ENCODE measurements around the gene FXYD2. TPM values are rescaled to one million over a fixed set of nuclear protein-coding genes. Genes with fewer than 3 reads are reported as not detected.
A peak's percentile ranks its signal among the peaks of the same experiment; 100 is the strongest.

The FXYD2 gene
- total RNA-seq, 2 donors from 2014 or later: 0.59 to 0.78 TPM

DNA sequence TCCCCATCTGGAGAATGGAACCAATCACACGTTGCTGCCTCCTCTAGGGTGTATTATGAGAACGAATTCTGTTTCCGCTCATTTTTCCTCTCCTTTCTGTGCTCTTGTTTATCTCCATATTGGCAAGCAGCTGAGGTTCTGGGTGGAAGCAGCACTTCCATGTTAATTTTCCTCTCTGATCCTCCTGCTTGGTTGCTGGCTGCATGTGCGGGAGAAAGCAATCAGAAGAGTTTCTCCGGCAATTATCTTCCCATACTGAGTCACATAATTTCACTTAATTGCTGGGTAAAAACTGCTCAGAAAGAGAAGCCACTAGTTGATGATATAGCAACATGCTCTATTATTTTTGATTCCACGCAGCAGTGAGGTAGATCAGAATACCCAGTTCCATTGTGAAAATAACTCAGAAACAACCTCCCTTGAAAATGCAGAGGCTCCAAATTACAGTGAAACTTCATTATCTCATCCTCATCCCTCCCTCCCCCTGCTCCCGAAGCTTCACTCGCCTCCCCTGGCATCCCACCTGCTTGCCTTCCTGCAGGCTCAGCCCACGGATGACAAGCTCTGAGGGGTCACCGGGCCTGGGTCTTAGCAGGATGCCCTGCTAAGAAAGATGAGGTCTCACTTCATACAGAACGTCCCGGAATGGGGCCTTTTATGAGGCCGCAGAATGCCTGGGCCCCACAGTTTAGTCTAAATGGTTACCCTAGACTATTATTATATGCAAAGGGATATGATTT lies 31.5 kb upstream of the FXYD2 start:
- Histone ChIP-seq H3K27me3 (no peaks in the 10 kb centered on the region), H3K9me3 (peaks cover 0 to 18% of the 10 kb centered on the region in 2 donors), H3K4me1 (peaks cover 0 to 35% of the 10 kb centered on the region in 2 donors), H3K27ac (no peak overlapping the region), H3K4me3 (no peak overlapping the region), H3K36me3 (no peaks in the 10 kb centered on the region)
- DNase-seq (ENCODE audit: low spot score): peak; percentile 44
- TF ChIP-seq, protein P1, sequence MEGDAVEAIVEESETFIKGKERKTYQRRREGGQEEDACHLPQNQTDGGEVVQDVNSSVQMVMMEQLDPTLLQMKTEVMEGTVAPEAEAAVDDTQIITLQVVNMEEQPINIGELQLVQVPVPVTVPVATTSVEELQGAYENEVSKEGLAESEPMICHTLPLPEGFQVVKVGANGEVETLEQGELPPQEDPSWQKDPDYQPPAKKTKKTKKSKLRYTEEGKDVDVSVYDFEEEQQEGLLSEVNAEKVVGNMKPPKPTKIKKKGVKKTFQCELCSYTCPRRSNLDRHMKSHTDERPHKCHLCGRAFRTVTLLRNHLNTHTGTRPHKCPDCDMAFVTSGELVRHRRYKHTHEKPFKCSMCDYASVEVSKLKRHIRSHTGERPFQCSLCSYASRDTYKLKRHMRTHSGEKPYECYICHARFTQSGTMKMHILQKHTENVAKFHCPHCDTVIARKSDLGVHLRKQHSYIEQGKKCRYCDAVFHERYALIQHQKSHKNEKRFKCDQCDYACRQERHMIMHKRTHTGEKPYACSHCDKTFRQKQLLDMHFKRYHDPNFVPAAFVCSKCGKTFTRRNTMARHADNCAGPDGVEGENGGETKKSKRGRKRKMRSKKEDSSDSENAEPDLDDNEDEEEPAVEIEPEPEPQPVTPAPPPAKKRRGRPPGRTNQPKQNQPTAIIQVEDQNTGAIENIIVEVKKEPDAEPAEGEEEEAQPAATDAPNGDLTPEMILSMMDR (IDR thresholded peaks at IDR 0.05): no peak

DNA sequence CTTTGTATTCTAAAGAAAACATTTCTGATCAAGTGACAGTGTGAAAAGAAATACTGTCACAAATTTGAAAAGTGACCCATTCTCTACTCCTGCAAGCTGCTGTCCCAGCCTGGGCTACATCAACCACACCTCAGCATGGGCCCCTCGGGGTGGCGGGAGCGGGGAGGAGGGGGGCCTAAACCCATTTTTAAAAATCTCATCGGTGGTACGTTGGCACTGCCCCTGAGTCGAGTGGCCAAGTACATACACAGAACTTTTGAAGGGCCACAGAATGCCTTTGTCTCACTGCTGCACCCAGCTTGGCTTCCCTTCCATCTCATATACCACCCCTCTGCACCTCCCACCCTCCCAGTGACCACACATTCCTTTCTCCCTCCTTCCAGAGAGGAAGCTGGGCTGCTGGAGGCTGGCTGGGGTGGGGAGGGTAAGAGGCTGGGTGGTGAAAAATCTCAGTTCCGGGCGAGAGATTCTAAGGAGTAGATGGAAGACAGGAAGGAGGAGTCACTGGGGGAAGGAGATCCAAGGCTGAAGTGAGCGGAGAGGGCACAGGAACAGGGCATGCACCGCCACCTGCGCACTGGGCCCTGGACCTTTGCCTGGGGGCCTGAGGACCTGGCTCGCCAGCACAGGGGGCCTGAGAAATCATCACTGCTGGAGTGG lies 30.8 kb upstream of the FXYD2 start:
- H3K4me3 ChIP-seq: no peak overlapping the region
- peaks cover 0 to 18% of the 10 kb centered on the region in 2 donors for H3K9me3 ChIP-seq
- TF ChIP-seq, protein P1 (IDR thresholded peaks at IDR 0.05): no peak
- H3K27me3 ChIP-seq: no peaks in the 10 kb centered on the region
- no peak overlapping the region for H3K27ac ChIP-seq
- H3K4me1 ChIP-seq: peaks cover 0 to 31% of the 10 kb centered on the region in 2 donors
- peak; percentile 55 for DNase-seq (ENCODE audit: low spot score)
- no peaks in the 10 kb centered on the region for H3K36me3 ChIP-seq

DNA sequence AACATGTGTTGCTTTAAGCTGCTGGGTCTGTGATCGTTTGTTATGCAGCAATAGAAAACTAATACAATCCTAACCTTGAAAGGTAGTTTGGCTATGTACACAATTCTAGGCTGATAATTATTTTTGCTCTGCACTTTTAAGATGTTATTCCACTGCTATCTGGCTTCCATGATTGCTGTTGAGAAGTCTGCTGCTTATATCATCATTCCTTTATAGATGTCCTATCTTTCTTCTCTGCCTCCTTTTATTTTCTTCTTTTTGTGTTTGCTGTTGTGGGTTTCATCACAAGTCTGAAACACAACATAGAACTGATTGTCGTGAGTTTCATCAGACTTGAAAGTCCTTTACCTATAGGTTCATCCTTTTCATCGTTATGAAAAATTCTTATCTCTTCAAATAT lies 27.8 kb upstream of the FXYD2 start:
- H3K9me3 ChIP-seq: peaks cover 0 to 18% of the 10 kb centered on the region in 2 donors
- H3K27me3 ChIP-seq: no peaks in the 10 kb centered on the region
- DNase-seq (ENCODE audit: low spot score): no peak
- TF ChIP-seq, protein P1 (IDR thresholded peaks at IDR 0.05): no peak
- H3K4me1 ChIP-seq: peaks cover 0 to 16% of the 10 kb centered on the region in 2 donors
- no peak overlapping the region for H3K27ac ChIP-seq
- no peak overlapping the region for H3K4me3 ChIP-seq
- H3K36me3 ChIP-seq: no peaks in the 10 kb centered on the region

DNA sequence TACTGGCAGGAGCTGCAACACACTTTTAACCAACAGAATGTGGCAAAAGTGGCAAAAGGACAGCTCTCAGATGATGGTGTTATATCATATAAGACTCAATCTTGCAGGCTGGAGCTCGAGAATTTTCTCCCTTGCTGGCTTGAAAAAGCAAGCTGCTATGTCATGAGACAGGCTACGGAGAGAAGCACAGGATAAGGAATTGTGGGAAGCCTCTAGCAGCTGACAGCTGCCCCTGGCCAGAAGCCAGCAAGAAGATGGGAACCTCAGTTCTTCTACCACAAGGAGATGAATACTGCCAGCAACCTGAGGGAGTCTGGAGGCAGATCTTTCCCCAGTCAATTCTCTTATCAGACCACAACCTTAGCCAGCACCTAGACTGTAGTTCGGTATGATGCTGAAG lies 27.3 kb upstream of the FXYD2 start:
- Histone ChIP-seq H3K27ac (no peak overlapping the region), H3K36me3 (no peaks in the 10 kb centered on the region), H3K9me3 (peaks cover 0 to 18% of the 10 kb centered on the region in 2 donors), H3K4me1 (peaks cover 0 to 16% of the 10 kb centered on the region in 2 donors), H3K27me3 (no peaks in the 10 kb centered on the region), H3K4me3 (no peak overlapping the region)
- TF ChIP-seq, protein P1 (IDR thresholded peaks at IDR 0.05): no peak
- peak; percentile 57 for DNase-seq (ENCODE audit: low spot score)

DNA sequence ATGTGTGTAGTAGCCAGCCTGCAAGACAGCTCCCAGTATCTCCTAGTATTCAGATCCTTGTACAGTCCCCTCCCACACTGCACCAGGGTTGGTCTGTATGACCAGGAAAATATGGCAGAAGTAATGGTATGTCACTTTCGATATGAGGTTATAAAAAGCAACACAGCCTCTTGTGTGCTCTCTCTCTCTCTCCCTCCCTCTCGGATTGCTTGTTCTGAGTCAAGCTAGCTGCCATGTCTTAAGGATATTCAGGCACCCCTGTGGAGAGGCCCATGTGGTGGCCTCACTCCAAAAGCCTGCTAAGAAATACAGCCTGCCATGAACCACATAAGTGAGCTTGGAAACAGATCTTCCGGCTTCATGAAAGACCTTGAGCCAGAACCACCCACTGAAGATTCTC lies 26.6 kb upstream of the FXYD2 start:
- peak overlapping the region in 1 of 2 donors; percentile 9 for H3K27ac ChIP-seq
- TF ChIP-seq, protein P1 (IDR thresholded peaks at IDR 0.05): no peak
- H3K36me3 ChIP-seq: no peaks in the 10 kb centered on the region
- no peaks in the 10 kb centered on the region for H3K27me3 ChIP-seq
- H3K4me1 ChIP-seq: peaks cover 0 to 16% of the 10 kb centered on the region in 2 donors
- no peak overlapping the region for H3K4me3 ChIP-seq
- DNase-seq (ENCODE audit: low spot score): peak; percentile 50
- peaks cover 0 to 18% of the 10 kb centered on the region in 2 donors for H3K9me3 ChIP-seq

All from right atrium auricular region (tissue), 2 donors.